ENCODE results near the gene GNB4.

The GNB4 gene

GRCh38 chr3:179451265-179452175 is at the start of gene GNB4:
Gene GNB4 (minus strand): TSS chr3:179451470. CDS start chr3:179426200, 25,270 bp downstream.
- peak; percentile 76 for DNase-seq (ENCODE audit: low spot score)
- TF ChIP-seq CTCF (IDR thresholded peaks at IDR 0.05; ENCODE audit: borderline replicate concordance, control extremely low read depth, extremely low read depth, insufficient read depth, missing control alignments) = no peak
- in situ Hi-C loops (cut with MboI; ENCODE audit: low sequenced_read_pairs, unreplicated experiment) = no loop called here

GRCh38 chr3:179495483-179495882 is 44.2 kb upstream of the GNB4 start:
- no peak for DNase-seq (ENCODE audit: low spot score)
- in situ Hi-C loops (cut with MboI; ENCODE audit: low sequenced_read_pairs, unreplicated experiment) = no loop called here
- no peak for TF ChIP-seq CTCF (IDR thresholded peaks at IDR 0.05; ENCODE audit: borderline replicate concordance, control extremely low read depth, extremely low read depth, insufficient read depth, missing control alignments)

- in situ Hi-C loops (cut with MboI; ENCODE audit: low sequenced_read_pairs, unreplicated experiment) = no loop called here
- no peak for TF ChIP-seq CTCF (IDR thresholded peaks at IDR 0.05; ENCODE audit: borderline replicate concordance, control extremely low read depth, extremely low read depth, insufficient read depth, missing control alignments)
- no peak for DNase-seq (ENCODE audit: low spot score)
Measured at GRCh38 chr3:179493260-179493659, 42.0 kb upstream of the GNB4 start.

GRCh38 chr3:179488213-179488612 is 36.9 kb upstream of the GNB4 start:
- TF ChIP-seq CTCF (IDR thresholded peaks at IDR 0.05; ENCODE audit: borderline replicate concordance, control extremely low read depth, extremely low read depth, insufficient read depth, missing control alignments) = no peak
- DNase-seq (ENCODE audit: low spot score) = no peak
- in situ Hi-C loops (cut with MboI; ENCODE audit: low sequenced_read_pairs, unreplicated experiment) = no loop called here

GRCh38 chr3:179486806-179487205 is 35.5 kb upstream of the GNB4 start:
- no peak for DNase-seq (ENCODE audit: low spot score)

GRCh38 chr3:179482857-179483256 is 31.6 kb upstream of the GNB4 start:
- no peak for DNase-seq (ENCODE audit: low spot score)
- no peak for TF ChIP-seq CTCF (IDR thresholded peaks at IDR 0.05; ENCODE audit: borderline replicate concordance, control extremely low read depth, extremely low read depth, insufficient read depth, missing control alignments)
- in situ Hi-C loops (cut with MboI; ENCODE audit: low sequenced_read_pairs, unreplicated experiment) = no loop called here

More at GRCh38 chr3:179486806-179487205, 35.5 kb upstream of the GNB4 start:
- no peak for TF ChIP-seq CTCF (IDR thresholded peaks at IDR 0.05; ENCODE audit: borderline replicate concordance, control extremely low read depth, extremely low read depth, insufficient read depth, missing control alignments)
- in situ Hi-C loops (cut with MboI; ENCODE audit: low sequenced_read_pairs, unreplicated experiment) = no loop called here

All from GM13976 (cell line).